ENCODE results near the gene FAM234B.

DNA sequence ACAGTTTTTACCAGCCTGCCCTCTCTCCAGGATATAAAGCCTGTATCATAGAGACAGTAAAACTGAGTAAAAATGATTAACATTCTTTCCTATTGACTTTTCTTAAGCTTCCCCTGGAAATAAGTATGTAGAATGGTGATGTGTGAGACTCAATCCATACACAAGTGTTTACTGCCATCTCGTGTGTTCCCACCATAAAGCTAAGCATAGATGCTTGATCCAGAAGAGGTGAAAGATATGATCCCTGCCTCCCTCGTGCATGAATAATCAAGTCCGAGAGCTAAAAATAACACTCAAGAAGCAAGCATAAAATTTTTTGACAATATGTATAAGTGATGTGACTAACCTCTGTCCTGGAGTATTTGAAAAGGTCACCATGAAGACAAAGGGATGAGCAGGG is 76.2 kb downstream of the FAM234B start:
- TF ChIP-seq FOXK2 (IDR thresholded peaks at IDR 0.05) (no peak), ARNT (IDR thresholded peaks at IDR 0.05) (no peak), SUZ12 (IDR thresholded peaks at IDR 0.05) (no peak), NFRKB (IDR thresholded peaks at IDR 0.05) (no peak), LEF1 (IDR thresholded peaks at IDR 0.05; ENCODE audit: borderline replicate concordance) (no peak), HDGF (IDR thresholded peaks at IDR 0.05; ENCODE audit: borderline replicate concordance) (no peak), SP1 (IDR thresholded peaks at IDR 0.05) (no peak), FOXA1 (IDR thresholded peaks at IDR 0.05) (no peak)

Measured in HEK293T (cell line).